HG02852 (cell line): ENCODE measurements around the gene AUH.

ENCODE experiments used
- ATAC-seq: cut with Tn5 transposase; IDR thresholded peaks from one replicate; pipeline ENCODE4 v1.9.1; 2021; ENCODE audit warnings: mild to moderate bottlenecking, moderate library complexity; ENCODE audit not compliant: unreplicated experiment

Gene AUH

DNA sequence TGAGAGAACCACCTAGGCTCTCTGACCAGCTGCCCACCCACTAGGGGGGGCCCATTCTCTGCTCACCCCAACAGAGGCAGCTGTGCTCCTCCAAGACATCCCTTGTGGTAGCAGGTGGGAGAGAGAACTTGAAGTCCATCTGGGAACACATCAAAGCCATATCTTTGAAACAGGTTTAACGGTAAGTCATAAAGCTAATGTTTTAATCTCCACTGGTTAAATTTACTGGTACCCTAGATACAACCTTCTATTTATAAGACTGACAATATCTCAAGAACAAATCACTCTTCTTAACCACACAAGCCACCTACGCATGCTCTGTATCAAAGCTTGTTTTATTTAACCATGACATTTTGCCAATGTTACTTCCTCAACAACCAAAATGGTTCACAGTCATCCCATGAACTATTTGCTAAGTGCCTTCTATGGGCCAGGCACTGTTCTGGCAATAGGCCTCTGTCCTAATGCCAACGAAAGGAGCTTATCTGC, 20.4 kb downstream of the AUH start:
- ATAC-seq = no peak

DNA sequence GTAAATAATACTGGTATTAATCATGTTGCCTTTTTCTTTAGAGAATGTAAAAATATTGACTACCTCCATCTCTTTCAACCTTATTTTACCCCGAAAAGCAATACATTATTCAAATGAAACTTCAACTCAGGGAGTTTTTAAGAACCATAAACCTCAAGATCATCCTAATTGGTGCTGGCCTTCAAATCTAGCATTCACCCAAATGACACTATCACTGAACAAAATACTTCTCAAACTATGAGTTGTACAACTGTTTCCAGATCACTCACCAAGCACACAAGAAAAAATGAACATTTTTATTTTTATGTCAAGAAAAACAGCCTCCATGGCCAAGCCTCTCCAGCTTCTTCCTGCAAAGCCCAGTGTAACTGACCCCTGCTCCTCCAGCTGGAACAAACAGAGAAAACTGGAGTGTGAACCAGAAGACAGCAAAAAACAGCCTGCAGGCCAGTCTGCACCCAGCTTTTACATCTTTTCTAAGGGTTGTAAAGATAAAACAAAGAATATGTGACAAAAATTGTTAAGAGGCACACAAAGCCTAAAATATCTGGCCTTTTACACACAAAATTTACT, 21.2 kb downstream of the AUH start:
- ATAC-seq = no peak

DNA sequence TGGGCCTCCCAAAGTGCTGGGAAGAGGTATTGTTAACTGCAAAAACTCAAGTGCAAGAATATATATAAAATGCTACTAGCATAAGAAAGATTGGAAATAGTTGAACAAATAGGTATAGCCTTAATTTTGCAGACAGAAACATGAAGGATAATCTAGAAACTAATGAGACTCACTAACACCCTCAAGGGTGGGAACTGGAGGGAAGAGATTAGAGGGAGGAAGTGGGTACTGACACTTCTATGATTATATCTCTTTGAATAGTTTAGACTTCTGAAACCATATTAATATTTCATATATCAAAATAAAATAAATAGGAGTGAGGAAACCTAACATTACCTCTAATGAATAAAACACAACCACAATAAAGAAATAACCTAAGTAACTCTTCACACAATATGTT, 23.0 kb downstream of the AUH start:
- ATAC-seq = no peak

DNA sequence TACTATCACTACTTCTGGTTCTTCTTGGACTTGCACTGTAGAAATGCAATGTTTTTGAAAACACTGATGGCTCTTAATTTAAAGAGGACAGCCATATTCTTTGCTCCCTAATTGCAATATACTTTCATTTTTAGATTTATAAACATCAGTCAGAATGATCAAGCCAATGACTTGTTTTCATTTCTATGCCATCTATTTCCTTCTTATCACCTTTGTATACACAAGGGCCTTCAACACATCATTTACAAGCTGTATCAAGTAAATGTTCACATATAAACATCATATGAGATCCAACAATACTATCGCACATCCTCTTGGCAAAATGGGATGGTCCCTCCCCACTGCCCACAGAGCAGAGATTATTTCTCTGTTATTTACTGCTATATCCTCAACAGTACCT, 24.9 kb downstream of the AUH start:
- no peak for ATAC-seq

DNA sequence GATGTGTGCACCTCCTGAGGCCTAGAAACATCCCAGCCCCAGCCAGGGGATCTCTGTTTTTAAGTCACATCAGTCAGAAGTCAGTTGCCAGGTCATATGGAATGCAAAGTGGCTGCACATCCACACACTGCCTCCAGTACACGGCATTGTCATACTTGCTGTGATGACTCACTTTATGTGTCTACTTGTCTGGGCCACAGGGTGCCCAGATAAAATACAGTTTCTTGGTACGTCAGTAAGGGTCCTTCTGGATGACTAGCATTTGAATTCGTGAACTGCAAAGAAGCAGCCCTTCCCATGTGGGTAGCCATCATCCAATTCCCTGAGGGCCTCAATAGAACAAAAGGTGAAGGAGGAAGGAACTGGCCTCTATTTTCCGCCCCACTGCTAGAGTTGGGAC, 27.7 kb downstream of the AUH start:
- no peak for ATAC-seq

DNA sequence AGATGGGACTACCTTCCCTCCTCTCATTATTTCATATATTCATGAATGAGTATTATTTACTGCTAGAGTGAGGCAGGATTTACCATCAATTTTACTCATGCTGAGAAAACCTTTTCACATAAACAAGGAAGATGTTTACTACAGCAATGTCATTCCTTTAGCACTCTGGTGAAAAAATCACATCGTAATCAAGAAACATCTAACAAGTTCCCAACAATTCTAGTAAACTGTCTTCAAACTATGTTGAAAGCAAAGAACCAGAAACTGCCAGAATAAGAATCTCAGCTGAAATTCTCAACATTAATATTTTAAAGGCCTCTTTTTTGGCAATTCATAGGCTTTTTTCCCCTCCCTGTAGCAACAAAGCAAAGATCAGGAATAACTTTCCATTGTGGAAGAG, 28.2 kb downstream of the AUH start:
- ATAC-seq = no peak

DNA sequence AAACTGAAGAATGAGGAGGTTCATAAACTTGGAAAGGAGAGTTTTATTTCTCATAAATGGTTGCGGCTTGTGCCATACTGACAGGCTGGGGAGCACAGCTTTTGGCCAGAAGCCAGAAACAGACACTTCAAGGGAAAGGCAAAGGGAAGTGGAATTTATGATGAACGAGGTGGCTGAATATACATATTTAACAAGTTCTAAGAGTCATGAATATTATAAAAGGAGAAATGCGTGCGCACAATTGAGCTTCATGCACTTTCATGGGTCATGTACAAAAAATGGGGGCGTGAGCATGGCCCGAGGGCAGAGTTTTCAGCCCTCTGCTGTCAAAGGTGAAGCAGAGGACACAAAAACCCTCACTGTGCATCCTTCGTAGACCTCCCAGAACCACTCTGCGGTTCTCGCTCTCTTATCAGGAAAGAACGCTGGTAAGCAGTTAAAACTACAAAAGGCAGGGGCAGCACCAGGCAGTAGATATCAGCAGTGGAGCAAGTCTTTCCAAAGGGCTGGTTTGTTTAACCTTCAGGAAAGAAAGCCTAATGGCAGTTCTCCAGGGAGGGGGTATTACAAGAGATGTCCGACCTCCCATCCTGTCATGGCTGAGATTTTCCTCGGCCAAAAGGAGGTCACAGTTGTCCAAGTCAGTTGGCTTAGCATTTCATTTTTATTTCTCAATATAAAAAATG, 29.0 kb downstream of the AUH start:
- no peak for ATAC-seq

DNA sequence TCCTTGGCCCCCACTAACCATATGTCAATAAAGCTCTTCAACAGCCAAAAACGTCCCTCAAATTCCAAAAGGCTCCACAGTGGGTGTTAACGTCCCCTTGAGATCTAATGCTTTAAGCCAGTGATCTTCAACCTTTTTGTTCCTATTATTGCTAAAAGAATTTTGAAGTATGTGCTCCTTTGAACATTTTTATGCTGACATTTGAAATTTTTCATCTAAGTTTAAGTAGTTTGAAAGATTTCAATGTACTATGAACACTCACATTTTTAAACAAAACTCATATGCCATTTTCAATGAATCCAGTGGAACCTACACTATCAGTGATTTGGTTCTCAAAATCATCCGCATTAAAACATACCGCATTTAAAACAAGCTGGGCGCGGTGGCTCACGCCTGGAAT, 29.9 kb downstream of the AUH start:
- ATAC-seq = no peak

DNA sequence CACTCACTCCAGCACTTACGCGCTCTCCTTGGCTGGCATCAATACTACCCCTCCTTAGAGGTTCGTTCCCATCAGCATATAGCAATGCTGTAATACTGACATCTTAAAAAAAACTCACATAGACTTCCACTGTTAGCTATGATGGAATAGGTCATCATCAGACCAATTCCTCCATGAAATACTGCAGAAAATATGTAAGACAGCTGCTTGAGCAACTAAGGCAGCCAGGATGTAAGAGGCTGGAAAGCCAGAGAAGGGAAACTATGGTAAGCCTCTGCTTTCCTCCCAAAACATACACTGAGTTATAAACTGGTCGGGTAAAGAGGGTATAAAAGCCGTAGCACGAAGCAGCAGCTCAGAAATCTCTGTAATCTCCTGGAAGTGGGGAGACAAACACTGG, 33.5 kb downstream of the AUH start:
- no peak for ATAC-seq

DNA sequence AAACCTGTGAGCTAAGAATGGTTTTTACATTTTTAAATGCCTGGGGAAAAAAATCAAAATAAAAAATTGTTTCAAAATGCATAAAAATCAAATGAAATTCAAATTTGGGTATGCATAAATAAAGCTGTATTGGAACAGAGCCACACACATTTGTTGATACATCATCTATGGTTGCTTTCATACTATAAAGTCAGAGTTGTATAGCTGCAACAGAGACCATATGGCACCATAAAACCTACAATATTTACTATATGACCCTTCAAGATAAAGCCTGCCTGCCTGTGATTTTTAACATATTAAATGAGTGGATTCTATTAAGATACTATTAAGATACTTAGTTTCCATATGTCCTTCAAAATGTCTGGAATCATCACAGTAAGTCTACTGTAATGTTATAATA, 40.0 kb downstream of the AUH start:
- ATAC-seq = no peak

DNA sequence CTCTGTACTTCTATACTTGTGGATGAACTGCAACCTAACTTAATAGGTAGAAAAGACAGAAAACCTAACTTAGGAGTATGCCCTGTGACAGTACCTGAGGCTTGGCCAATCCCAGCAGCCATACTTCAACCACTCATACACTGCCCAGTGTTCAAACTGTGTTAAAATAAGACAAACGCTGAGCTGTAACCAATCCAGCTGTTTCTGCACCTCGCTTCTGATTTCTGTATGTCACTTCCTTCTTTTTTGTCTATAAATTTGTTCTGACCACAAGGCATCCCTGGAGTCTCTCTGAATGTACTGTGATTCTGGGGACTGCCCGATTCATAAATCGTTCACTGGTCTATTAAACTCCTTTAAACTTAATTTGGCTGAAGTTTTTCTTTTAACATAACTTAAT, 41.4 kb downstream of the AUH start:
- ATAC-seq = no peak

DNA sequence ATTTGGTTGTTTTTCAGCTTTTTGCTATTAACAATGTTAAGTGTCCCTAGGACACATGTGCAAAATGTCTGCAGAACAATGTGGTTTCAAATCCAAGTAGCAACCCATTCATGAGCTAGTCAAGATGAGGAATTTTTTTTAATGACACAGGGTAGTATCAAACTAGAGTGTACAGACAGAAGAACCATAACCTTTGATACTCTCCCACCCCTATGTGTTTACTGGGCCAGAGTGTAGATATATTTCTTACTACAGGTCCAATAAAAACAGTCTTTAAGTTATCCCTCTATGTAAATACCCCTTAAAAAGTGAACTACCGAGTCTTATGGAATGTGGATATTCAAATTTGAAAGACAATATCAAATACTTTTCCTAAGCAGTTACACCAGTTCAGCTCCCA, 45.6 kb downstream of the AUH start:
- ATAC-seq = no peak

DNA sequence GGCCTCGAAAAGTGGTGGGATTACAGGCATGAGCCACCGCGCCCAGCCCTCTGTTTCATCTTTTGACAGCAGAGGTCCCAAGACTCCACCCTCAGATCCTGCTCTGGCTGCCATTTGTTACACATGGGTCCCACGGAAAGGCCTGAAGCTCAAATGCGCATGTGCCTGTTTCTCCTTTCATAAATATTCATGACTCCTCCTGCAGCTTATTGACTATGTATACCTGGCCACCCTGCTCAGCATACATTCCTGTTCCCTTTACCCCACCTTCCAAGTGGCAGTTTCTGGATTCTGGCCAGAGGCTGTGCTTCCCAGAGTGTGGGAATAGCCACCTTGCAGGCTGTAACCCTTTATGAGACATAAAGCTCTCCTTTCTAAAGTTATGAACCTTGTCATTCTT, 46.5 kb downstream of the AUH start:
- ATAC-seq = no peak

DNA sequence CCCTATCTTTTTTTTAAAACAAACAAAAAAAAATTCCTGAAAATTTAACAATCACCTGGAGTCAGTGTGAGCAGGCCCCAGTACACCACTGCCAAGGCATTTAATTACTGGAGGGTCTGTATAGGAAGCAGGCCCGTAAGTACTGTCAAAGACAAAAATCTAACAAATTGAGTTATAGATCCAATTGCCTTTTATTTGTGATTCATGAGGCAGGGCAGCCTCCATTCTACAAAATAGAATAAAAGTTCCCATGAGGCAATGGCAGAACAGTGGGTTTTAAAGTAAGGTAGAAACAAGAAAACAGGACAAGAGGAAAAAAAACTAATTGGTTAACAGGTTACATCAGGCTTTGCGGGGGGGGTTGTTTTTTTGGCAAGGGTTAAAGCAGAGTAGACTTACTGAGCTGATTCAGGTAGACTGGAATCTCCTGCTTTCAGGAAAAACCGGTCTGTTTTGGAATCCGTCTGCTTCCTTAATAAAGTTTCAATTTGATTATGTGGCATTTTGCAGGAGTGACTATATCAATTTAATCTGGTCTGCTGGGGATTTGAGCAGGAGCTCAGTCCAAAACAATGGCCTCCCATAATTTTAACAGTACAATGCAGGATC, 48.9 kb downstream of the AUH start:
- no peak for ATAC-seq

DNA sequence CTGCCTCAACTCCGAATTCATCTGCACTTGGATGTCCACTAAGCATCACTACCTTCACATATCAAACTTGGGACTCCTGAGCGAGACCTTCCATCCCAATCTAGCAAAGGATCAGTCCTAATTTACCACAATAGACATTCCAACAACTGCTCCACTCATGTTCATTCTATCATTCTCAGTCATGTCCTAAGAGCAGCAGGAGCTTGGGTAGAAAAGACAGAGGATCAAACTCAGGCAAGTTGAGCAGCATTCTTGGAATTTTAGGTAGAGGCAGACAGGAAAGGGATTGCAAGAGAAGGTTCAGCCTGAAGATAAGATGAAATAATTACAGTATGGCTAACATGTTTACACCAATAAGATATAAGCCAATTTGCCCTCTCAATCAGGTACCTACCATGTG, 51.7 kb downstream of the AUH start:
- ATAC-seq = no peak

DNA sequence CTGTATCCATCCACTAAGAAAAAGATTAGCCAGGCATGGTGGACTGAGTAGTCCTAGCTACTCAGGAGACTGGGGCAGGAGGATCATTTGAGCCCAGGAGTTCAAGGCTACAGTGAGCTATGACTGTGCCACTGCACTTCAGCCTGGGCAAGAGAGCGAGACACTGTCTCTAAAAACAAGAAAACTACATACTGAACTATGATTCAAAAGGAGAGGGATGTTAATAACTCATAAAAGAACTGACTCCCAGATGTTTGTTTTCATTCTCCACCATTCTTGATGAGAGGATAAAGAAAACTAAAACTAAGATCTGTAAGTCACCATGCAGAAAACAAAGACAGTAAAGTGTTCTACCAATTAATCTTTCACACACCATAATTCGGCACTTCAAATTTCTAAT, 53.5 kb downstream of the AUH start:
- no peak for ATAC-seq

DNA sequence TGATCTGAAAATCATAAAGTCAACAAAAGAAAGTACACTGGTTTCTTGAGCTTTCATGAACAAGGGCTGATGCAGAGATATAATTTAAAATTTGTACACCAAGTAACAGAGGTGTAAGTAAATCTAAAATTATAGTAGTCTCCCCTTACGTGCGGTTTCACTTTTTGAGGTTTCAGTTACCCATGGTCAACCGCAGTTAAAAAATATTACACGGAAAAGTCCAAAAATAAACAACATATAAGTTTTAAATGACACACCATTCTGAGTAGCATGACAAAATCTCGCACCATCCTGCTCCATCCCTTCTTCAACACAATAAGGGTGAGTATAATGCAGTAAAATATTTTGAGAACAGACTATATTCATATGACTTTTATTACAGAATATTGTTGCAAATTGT, 54.4 kb downstream of the AUH start:
- no peak for ATAC-seq

DNA sequence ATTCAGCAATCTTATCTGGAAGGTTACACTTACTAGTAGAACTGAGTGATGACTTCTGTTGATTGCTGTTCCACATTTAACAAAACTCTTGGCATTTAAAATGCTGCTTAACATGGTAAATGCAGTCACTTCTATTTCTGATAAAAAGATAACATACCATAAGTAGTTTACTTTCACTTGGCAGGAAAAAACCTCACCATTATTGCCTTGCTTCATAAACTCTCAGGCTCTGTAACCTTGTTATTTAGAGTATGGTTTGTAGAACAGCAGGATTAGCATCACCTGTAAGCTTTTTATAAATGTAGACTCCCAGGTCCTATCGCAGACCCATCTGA, 55.5 kb downstream of the AUH start:
- no peak for ATAC-seq

DNA sequence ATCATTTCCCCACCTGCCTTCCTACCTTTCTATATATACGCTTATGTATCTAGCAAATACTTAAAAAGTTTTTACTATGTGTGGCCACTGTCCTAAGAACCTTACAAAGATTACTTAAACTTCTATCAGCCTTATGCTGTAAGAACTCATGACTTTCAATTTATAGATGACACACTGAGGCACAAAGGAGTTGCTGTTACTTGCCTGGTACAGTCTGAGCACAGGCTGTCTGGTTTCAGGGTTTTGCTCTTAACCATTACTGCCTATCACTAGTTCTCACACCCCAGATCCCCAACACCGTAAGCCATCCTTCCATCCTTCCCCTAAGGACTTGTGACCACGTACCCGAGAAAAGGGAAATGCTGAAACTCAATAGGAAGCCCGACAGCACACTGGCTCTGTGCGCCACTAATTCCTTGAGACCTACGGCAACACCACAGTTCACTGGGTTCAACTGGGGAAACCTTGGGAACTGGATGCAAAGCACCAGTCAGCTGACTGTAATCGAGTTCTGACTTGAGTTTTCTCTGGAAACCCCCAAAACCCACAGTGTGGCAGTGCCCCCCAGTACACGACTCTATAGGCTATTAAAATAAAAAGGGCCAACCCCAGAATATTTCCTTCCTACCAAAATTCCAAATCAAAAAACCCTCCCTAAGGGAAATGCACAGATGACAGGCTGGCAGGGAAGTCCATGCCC, 56.0 kb downstream of the AUH start:
- no peak for ATAC-seq

DNA sequence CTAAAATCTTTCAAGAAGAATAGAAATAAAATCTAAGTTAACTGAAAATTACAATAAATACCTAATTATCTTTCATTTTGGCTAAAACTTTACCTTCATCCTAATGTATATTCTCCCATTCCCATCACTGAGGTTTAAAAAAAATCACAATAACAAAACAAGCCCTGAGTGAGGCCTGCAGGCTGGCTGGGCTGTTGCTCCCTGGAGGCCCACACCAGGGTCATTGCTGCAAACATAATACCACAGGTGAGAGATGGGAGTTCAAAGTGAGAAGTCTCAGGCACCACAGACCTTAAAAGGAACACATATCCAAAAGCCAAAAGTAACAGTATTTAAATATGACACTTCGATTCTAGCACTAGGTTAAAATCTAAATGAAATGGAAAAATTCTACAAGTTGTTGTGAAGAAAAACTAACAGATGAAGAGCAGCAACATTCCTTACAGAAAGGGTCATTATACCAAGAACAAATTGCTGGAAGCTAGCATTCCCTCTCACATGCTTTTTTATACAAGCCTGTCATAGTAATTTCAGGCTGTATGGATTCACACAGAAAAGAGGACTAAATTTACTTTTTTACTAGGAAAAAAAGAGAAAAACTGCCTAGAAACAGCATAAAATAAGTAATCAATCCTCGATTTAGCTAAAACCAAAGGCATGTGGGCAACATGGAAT, 57.8 kb downstream of the AUH start:
- no peak for ATAC-seq

DNA sequence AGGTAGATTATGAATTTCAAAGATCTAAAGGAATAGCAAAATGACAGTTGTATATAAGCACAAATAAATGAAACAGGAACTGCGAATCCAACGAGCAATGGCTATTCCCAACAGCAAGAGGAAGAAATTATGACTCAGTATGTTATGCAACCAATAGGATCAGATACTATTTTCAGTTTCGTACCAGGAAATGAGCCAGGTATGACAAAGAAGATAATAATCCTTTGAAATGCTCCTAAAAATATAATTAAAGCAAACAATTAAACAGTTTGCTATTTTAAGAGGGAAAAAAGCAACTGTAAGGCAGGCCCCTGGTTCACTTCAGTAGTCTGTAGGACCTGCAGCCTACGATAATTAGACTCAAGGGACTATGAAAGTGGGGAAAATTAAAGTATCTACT, 58.9 kb downstream of the AUH start:
- no peak for ATAC-seq

DNA sequence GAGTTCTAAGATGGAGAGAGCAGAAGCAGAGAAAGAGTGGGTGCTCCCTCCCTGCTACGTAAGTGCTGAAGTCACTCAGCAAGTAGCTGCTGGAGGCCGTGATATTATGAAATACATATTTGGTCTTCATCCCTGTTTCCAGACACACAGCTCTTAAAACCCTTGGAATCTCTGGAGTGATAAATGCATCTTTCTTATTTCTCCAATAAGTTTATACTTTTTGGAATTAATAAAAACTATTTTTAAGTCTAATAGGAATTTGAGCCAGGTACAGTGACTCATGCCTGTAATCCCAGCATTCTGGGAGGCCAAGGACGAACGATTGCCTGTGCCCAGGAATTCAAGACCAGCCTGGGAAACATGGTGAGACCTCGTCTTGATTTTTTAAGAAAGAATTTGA, 60.6 kb downstream of the AUH start:
- no peak for ATAC-seq
